Measurements from ENCODE around the gene CGREF1. TPM values are rescaled to one million over a fixed set of nuclear protein-coding genes. Genes with fewer than 3 reads are reported as not detected.

Gene CGREF1
- total RNA-seq, 1 experiment from 2014 or later, result 4.0 TPM

- no peaks in the 10 kb centered on the region for H3K9me3 ChIP-seq (ENCODE audit: control insufficient read depth in 1 of 2, insufficient read depth in 1 of 2, low read depth in 1 of 2, low read length in 2 of 2)
- ChIA-PET RAD21 (ENCODE audit: low non-redundant PET in 1 of 2, low total read pairs in 2 of 2, uncharacterized antibody in 2 of 2, unreplicated experiment in 2 of 2) (no interaction called here), POLR2A (no interaction called here), CTCF (no interaction called here)
- no peak overlapping the region for H3K27ac ChIP-seq (ENCODE audit: low read depth, low read length)
- H3K36me3 ChIP-seq (ENCODE audit: control insufficient read depth in 1 of 2, insufficient read depth in 2 of 2, low read length in 2 of 2), result peaks cover 9 to 17% of the 10 kb centered on the region in 2 experiments; a peak in 2 of 4 replicates
- TF ChIP-seq MAX (IDR thresholded peaks at IDR 0.05), result no peak
- TF ChIP-seq ZBTB33 (IDR thresholded peaks at IDR 0.05; ENCODE audit: extremely low read depth, insufficient replicate concordance, low read length), result no peak
- TF ChIP-seq SIN3A (IDR thresholded peaks at IDR 0.05; ENCODE audit: low read depth), result no peak
- no peak for TF ChIP-seq EGR1 (IDR thresholded peaks at IDR 0.05; ENCODE audit: low read depth)
- no peak for TF ChIP-seq ELF1 (IDR thresholded peaks at IDR 0.05; ENCODE audit: borderline replicate concordance, low read depth)
- TF ChIP-seq FOSL1 (IDR thresholded peaks at IDR 0.05; ENCODE audit: low read depth), result no peak
- TF ChIP-seq YY1 (IDR thresholded peaks at IDR 0.05; ENCODE audit: extremely low read depth, insufficient replicate concordance, low read depth, low read length), result no peak
- TF ChIP-seq POLR2AphosphoS5 (IDR thresholded peaks at IDR 0.05; ENCODE audit: low read depth, low read length), result no peak
- TF ChIP-seq EZH2phosphoT487 (IDR thresholded peaks at IDR 0.05; ENCODE audit: borderline replicate concordance), result no peak
- no peak for TF ChIP-seq TCF7L2 (IDR thresholded peaks at IDR 0.05; ENCODE audit: borderline replicate concordance, extremely low read depth, insufficient read depth, insufficient read length)
- no peak for TF ChIP-seq SP1 (IDR thresholded peaks at IDR 0.05; ENCODE audit: low read depth)
- TF ChIP-seq SRF (IDR thresholded peaks at IDR 0.05; ENCODE audit: low read depth), result no peak
- no peak for TF ChIP-seq ZNF274 (IDR thresholded peaks at IDR 0.05; ENCODE audit: low read depth, low read length)
- no peak for TF ChIP-seq CBX3 (IDR thresholded peaks at IDR 0.05; ENCODE audit: low read depth)
- no TSS peak for BruUV-seq (replicated peaks)
- no peaks in the 10 kb centered on the region for H3K79me2 ChIP-seq (ENCODE audit: insufficient read depth, low read length)
- ATAC-seq (no peak), DNase-seq (ENCODE audit: low read depth, low spot score) (no peak)
- H3K9ac ChIP-seq (ENCODE audit: low read length), result no peak overlapping the region
- H3K9me2 ChIP-seq (ENCODE audit: insufficient read depth), result no peaks in the 10 kb centered on the region
- no peak overlapping the region for H3K4me2 ChIP-seq (ENCODE audit: low read length)
- no peaks in the 10 kb centered on the region for H4K20me1 ChIP-seq (ENCODE audit: insufficient read depth)
- H3K4me1 ChIP-seq (ENCODE audit: control insufficient read depth in 1 of 2, insufficient read depth in 2 of 2, low read length in 2 of 2), result peaks cover 3 to 4% of the 10 kb centered on the region in 2 experiments
- intact Hi-C loops (cut with micrococcal nuclease), result no loop called here
- no peak overlapping the region for H3K4me3 ChIP-seq (replicated peaks in 1 of 2; ENCODE audit: low read depth in 1 of 2, low read length in 2 of 2)
- H3K27me3 ChIP-seq (ENCODE audit: insufficient read depth, low read length), result no peaks in the 10 kb centered on the region
- no peak overlapping the region for H2AFZ ChIP-seq (ENCODE audit: low read depth, low read length, poor library complexity, severe bottlenecking)
Observed at GRCh38 chr2:27057184-27057583, 61.7 kb downstream of the CGREF1 start.

Measured in HCT116 (cell line).